ENCODE results near the gene RASL11B. TPM values are rescaled to one million over a fixed set of nuclear protein-coding genes. Genes with fewer than 3 reads are reported as not detected.

The RASL11B gene
- total RNA-seq, 1 donor from 2014 or later, result 11.3 TPM

DNA sequence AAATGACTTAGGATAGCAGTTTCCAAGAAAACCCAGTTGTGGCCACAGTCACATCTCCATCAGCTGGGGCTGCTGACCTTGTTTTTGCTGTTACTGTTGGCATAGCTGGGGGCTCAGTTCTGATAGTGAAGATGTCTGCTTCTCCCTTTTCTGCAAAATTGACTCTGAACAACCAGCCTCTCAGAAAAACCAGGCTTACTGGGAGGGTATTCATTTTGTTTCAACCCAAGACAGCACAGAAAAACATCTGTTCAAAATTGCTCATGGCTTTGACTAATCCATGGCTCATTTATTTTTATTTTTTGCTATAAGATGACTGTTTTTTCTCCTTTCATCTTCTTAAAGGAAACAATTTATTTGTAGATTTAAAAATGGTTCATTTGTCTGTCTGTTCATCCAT is 53.1 kb downstream of the RASL11B start:
- TF ChIP-seq, protein P1, sequence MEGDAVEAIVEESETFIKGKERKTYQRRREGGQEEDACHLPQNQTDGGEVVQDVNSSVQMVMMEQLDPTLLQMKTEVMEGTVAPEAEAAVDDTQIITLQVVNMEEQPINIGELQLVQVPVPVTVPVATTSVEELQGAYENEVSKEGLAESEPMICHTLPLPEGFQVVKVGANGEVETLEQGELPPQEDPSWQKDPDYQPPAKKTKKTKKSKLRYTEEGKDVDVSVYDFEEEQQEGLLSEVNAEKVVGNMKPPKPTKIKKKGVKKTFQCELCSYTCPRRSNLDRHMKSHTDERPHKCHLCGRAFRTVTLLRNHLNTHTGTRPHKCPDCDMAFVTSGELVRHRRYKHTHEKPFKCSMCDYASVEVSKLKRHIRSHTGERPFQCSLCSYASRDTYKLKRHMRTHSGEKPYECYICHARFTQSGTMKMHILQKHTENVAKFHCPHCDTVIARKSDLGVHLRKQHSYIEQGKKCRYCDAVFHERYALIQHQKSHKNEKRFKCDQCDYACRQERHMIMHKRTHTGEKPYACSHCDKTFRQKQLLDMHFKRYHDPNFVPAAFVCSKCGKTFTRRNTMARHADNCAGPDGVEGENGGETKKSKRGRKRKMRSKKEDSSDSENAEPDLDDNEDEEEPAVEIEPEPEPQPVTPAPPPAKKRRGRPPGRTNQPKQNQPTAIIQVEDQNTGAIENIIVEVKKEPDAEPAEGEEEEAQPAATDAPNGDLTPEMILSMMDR (conservative IDR thresholded peaks at IDR 0.05), result no peak
- Mint-ChIP-seq H3K27me3 (ENCODE audit: low read depth) (no peaks in the 10 kb centered on the region), H3K27ac (ENCODE audit: unreplicated experiment) (no peak overlapping the region), H3K36me3 (ENCODE audit: low read depth) (no peaks in the 10 kb centered on the region), H3K4me1 (peaks cover 13% of the 10 kb centered on the region), H3K9me3 (no peaks in the 10 kb centered on the region), H3K4me3 (no peak overlapping the region)
- no peak for DNase-seq (ENCODE audit: low read depth, low spot score)

DNA sequence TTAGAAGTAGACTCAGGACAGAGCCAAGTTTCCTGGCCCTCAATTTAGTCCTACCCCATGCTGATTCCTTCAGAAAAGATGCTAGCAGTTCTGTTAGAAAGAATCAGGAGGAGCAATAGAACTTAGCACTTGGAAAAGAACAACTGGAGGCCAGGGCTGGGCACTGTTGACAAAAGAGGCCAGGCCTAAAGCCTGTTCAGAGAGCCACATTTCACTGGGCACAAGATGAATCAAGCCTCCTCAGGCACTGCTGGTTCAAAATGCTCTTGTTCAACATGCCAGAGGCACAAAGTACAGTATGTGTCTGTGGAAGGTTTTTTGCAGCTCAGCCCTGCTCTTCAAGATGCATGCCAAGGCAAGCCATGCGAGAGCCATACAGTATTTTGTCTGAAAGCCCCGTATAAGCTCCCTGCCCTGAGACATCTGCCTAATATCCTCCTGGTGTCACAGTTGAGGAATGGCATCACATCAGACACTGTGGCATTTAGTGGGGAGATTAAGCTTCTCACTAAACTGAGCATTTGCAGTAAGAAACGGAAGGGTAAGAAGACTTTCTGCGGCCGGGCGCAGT is 53.7 kb downstream of the RASL11B start:
- DNase-seq (ENCODE audit: low read depth, low spot score), result no peak
- TF ChIP-seq, protein P1 (conservative IDR thresholded peaks at IDR 0.05), result no peak
- H3K9me3 Mint-ChIP-seq, result no peaks in the 10 kb centered on the region
- no peak overlapping the region for H3K4me3 Mint-ChIP-seq
- peaks cover 13% of the 10 kb centered on the region for H3K4me1 Mint-ChIP-seq
- H3K36me3 Mint-ChIP-seq (ENCODE audit: low read depth), result no peaks in the 10 kb centered on the region
- H3K27ac Mint-ChIP-seq (ENCODE audit: unreplicated experiment), result peak overlapping the region; percentile 43
- no peaks in the 10 kb centered on the region for H3K27me3 Mint-ChIP-seq (ENCODE audit: low read depth)

Other genes starting within 250 kb of the RASL11B start
- gene USP46, start 203.0 kb upstream of the RASL11B start, total RNA-seq, result 34.0 and 41.1 TPM in 2 replicates
- 3.2 and 3.3 TPM in 2 replicates for gene ERVMER34-1, start 110.9 kb upstream of the RASL11B start, total RNA-seq